IPS-18c (cell line): ENCODE data around the gene UBA6.
"Not testable (repeated sequence)": the region's sequence is repeated elsewhere in the genome, so short reads cannot be mapped to it uniquely, and the experiment has no call there.

Experiments
- H3K4me3 ChIP-seq: 2 replicates; pipeline ENCODE4 v1.7.0; 2013; ENCODE audit warnings: low read depth, mild to moderate bottlenecking, low read length, moderate library complexity; ENCODE audit not compliant: insufficient read depth
- H3K9me3 ChIP-seq: one replicate; pipeline ENCODE4 v1.6.1; 2013; ENCODE audit warnings: mild to moderate bottlenecking, low read length, moderate library complexity; ENCODE audit not compliant: control insufficient read depth, insufficient read depth

UBA6 gene

GRCh38 chr4:67700738-67701516, at the start of gene UBA6:
UBA6 (minus strand) TSS chr4:67701155; CDS start chr4:67701119, 36 bp downstream.
- H3K4me3 ChIP-seq: peak within 1 kb of the TSS; percentile 91
- H3K9me3 ChIP-seq: no peaks in the 10 kb centered on the region

GRCh38 chr4:67750691-67751090, 49.7 kb upstream of the UBA6 start:
- Histone ChIP-seq H3K9me3 (no peaks in the 10 kb centered on the region), H3K4me3 (no peak overlapping the region)

DNA sequence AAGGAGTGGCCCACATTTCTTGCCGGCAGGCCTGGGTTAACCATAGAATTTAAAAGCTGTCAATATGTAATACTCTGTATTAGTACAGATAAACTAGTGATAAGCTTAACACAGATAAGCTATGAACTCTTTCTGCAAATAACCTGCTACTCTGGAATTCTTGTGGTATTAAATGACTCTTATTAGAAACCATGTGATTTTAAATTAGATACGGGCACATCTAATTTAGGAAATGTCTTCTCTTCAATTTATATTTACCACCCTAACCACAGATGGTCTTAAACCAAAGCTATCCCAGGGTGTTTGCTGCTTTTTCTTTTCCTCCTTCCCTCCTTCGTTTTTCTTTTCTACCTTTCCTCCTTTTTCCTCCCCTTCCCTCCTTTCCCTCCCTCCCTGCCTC, 48.3 kb upstream of the UBA6 start:
- H3K4me3 ChIP-seq: no peak overlapping the region
- no peaks in the 10 kb centered on the region for H3K9me3 ChIP-seq

GRCh38 chr4:67746797-67747495, 46.0 kb upstream of the UBA6 start:
- no peak overlapping the region for H3K4me3 ChIP-seq

GRCh38 chr4:67744561-67745283, 43.8 kb upstream of the UBA6 start:
- Histone ChIP-seq H3K4me3 (no peak overlapping the region), H3K9me3 (no peaks in the 10 kb centered on the region)

More at GRCh38 chr4:67746797-67747495, 46.0 kb upstream of the UBA6 start:
- no peaks in the 10 kb centered on the region for H3K9me3 ChIP-seq

DNA sequence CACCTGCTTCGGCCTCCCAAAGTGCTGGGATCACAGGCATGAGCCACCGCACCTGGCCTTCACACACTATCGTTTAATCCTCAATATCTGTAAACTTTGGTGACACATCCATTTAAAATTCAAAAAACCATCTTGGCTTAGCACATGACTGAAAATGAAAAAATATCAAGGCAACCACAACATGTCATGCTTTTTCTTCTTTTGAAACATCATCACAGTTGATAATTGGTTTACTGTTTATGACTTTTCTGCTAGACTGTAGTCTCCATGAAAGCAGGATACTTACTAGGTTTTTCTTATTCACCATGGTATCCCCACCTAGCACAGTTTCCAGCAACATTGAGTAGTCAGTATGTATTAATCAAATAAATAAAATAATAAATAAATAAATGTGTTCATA, 42.2 kb upstream of the UBA6 start:
- H3K9me3 ChIP-seq: no peaks in the 10 kb centered on the region
- no peak overlapping the region for H3K4me3 ChIP-seq

DNA sequence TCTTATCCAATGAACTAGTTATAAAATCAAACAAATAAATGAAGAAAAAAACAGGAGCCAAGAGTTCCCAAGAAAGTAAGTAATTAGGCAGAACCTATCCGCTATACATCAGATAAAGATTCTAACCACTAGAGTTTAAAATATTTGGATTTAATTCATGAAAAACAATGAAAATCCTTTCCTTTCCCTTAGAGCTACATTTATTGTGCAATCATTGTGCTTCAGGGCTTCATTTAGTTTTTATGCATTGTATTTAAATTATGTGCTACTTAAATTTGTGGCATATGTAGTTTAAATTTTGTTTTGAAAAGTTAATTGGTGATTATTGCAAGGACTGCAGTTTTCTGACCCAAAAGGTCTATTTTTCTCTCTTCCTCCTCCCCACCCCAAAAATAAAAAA, 35.3 kb upstream of the UBA6 start:
- H3K9me3 ChIP-seq: no peaks in the 10 kb centered on the region
- no peak overlapping the region for H3K4me3 ChIP-seq

- Histone ChIP-seq H3K9me3 (no peaks in the 10 kb centered on the region), H3K4me3 (no peak overlapping the region)
These were observed 34.4 kb upstream of the UBA6 start for GRCh38 chr4:67735325-67735724.

GRCh38 chr4:67730511-67730910, 29.6 kb upstream of the UBA6 start:
- not testable (repeated sequence) for H3K9me3 ChIP-seq, H3K4me3 ChIP-seq

DNA sequence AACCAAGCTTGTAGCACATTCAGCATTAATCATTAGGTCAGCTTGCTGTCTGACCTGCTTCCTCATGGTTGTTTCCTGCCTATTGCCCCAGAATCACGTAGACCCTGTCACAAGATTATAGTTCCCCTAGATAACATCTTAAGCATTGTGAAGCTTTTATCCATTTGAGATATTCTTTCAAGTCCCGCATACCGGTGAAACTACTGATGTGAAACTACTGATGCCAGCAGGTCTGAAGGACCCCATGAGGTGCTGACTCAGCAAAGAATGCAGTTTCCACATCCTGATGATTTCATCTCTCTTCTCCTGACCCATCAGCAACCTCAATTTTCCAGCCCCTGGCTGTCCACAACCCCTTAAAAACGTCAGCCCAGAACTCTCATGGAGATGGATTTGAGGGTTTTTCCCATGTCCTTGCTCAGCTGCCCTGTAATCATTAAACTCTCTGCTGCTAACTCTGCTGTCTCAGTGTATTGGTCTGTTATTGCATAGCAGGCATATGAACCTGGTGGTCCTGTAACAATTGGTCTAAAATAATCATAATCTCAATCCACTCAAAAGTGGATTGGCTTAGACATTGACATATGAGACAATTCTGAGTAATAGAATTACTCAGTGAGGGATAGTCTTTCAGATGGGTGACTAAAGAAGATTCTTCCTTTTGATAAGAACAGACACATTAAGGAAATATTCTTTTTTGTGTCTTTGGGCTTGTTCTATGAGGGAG, 26.3 kb upstream of the UBA6 start:
- H3K9me3 ChIP-seq: no peaks in the 10 kb centered on the region
- H3K4me3 ChIP-seq: no peak overlapping the region

DNA sequence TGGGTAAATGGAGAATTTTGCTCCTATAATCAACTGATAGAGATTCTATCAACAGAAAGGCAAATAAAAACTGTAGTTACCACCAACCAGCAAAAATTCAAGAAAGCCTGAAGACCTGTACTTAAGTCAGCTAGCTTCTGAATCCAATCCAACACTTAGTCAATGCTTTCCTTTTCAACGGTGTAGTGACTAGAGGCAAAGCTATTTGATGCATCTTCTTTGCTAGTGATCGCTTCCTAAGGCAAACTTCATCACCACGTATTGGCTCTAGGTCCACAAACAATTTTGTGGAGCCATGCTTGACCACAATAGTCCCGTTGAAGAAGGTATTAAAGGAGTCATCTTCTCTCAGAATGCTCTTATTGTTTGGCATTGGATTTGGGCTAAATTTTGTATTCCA, 25.0 kb upstream of the UBA6 start:
- H3K4me3 ChIP-seq: no peak overlapping the region
- no peaks in the 10 kb centered on the region for H3K9me3 ChIP-seq

GRCh38 chr4:67725132-67725531, 24.2 kb upstream of the UBA6 start:
- no peaks in the 10 kb centered on the region for H3K9me3 ChIP-seq

GRCh38 chr4:67723949-67724348, 23.0 kb upstream of the UBA6 start:
- H3K9me3 ChIP-seq: no peaks in the 10 kb centered on the region
- H3K4me3 ChIP-seq: no peak overlapping the region

More at GRCh38 chr4:67725132-67725531, 24.2 kb upstream of the UBA6 start:
- H3K4me3 ChIP-seq: no peak overlapping the region

GRCh38 chr4:67723341-67723740, 22.4 kb upstream of the UBA6 start:
- no peaks in the 10 kb centered on the region for H3K9me3 ChIP-seq
- H3K4me3 ChIP-seq: no peak overlapping the region

GRCh38 chr4:67721770-67722597, 21.0 kb upstream of the UBA6 start:
- Histone ChIP-seq H3K4me3 (no peak overlapping the region), H3K9me3 (no peaks in the 10 kb centered on the region)

GRCh38 chr4:67721315-67721769, 20.4 kb upstream of the UBA6 start:
- no peaks in the 10 kb centered on the region for H3K9me3 ChIP-seq
- H3K4me3 ChIP-seq: no peak overlapping the region
